ENCODE results near the gene KRTAP9-1. TPM values are rescaled to one million over a fixed set of nuclear protein-coding genes. Genes with fewer than 3 reads are reported as not detected.
"Not testable (repeated sequence)": the region's sequence is repeated elsewhere in the genome, so short reads cannot be mapped to it uniquely, and the experiment has no call there.

KRTAP9-1 gene
- total RNA-seq, 1 experiment from 2014 or later = not detected

DNA sequence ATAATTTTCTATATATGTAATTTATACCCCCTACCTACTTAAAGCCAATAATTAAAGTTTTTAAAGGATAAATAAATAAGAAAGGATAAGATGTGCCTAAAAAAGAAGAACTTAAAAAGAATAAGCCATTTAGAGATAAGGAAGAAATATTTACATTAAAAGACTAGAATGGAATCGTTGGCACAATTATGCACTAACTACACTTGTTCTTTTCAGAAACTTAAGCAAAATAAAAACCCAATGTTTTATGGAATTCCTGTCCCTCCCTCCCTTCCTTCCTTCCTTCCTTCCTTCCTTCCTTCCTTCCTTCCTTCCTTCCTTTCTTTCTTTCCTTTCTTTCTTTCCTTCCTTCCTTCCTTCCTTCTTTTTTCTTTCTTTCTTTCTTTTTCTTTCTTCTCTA is 44.8 kb upstream of the KRTAP9-1 start:
- peaks cover 3% of the 10 kb centered on the region; the same call in 1 of the 2 replicates for H3K36me3 ChIP-seq (ENCODE audit: low read depth, low read length)
- no peaks in the 10 kb centered on the region for H3K9me2 ChIP-seq (replicated peaks; ENCODE audit: low read length)
- ChIA-PET CTCF (no interaction called here), POLR2A (ENCODE audit: unreplicated experiment) (no interaction called here)
- DNase-seq = no peak
- H3K27ac ChIP-seq (ENCODE audit: low read length) = no peak overlapping the region
- no peak overlapping the region for H2AFZ ChIP-seq (ENCODE audit: low read length)
- no peaks in the 10 kb centered on the region for H3F3A ChIP-seq (ENCODE audit: low read length, unreplicated experiment)
- H3K4me3 ChIP-seq (ENCODE audit: low read length) = no peak overlapping the region
- no peaks in the 10 kb centered on the region for H3K79me2 ChIP-seq (ENCODE audit: low read length)
- H3K9me3 ChIP-seq (ENCODE audit: low read length) = peaks cover 6% of the 10 kb centered on the region; the same call in 1 of the 2 replicates
- no peak overlapping the region for H3K9ac ChIP-seq (ENCODE audit: low read length)
- intact Hi-C loops (cut with micrococcal nuclease) = no loop called here
- H3K4me1 ChIP-seq (ENCODE audit: insufficient read depth, low read length) = peaks cover 14% of the 10 kb centered on the region; the same call in 1 of the 2 replicates
- no peaks in the 10 kb centered on the region for H4K20me1 ChIP-seq (ENCODE audit: low read length)
- H3K4me2 ChIP-seq (ENCODE audit: low read length) = no peak overlapping the region
- no TSS peak for BruUV-seq (replicated peaks)
- no peak for TF ChIP-seq EZH2 (IDR thresholded peaks at IDR 0.05; ENCODE audit: low read length, unreplicated experiment)
- ATAC-seq = no peak
- H3K27me3 ChIP-seq (ENCODE audit: low read length) = no peaks in the 10 kb centered on the region

GRCh38 chr17:41145261-41145660 is 44.4 kb upstream of the KRTAP9-1 start:
- intact Hi-C loops (cut with micrococcal nuclease) = no loop called here
- H2AFZ ChIP-seq (ENCODE audit: low read length) = no peak overlapping the region
- no peak for TF ChIP-seq EZH2phosphoT487 (IDR thresholded peaks at IDR 0.05; ENCODE audit: borderline replicate concordance, low read length)
- no peak for TF ChIP-seq EZH2 (IDR thresholded peaks at IDR 0.05; ENCODE audit: low read length, unreplicated experiment)
- no peak for TF ChIP-seq CTCF (conservative IDR thresholded peaks at IDR 0.05; ENCODE audit: low read depth, low read length)
- peaks cover 3% of the 10 kb centered on the region; the same call in 1 of the 2 replicates for H3K36me3 ChIP-seq (ENCODE audit: low read depth, low read length)
- no peaks in the 10 kb centered on the region for H3K27me3 ChIP-seq (ENCODE audit: low read length)
- H3K79me2 ChIP-seq (ENCODE audit: low read length) = no peaks in the 10 kb centered on the region
- DNase-seq = no peak
- no peak overlapping the region for H3K9ac ChIP-seq (ENCODE audit: low read length)
- H3K9me3 ChIP-seq (ENCODE audit: low read length) = peaks cover 6% of the 10 kb centered on the region; the same call in 1 of the 2 replicates
- CTCF ChIA-PET = no interaction called here
- H4K20me1 ChIP-seq (ENCODE audit: low read length) = no peaks in the 10 kb centered on the region
- POLR2A ChIA-PET (ENCODE audit: unreplicated experiment) = no interaction called here
- no peak overlapping the region for H3K4me3 ChIP-seq (ENCODE audit: low read length)
- no peak overlapping the region for H3K27ac ChIP-seq (ENCODE audit: low read length)
- H3K4me1 ChIP-seq (ENCODE audit: insufficient read depth, low read length) = peaks cover 12% of the 10 kb centered on the region; the same call in 1 of the 2 replicates
- H3K4me2 ChIP-seq (ENCODE audit: low read length) = no peak overlapping the region
- H3K9me2 ChIP-seq (replicated peaks; ENCODE audit: low read length) = no peaks in the 10 kb centered on the region
- BruUV-seq (replicated peaks) = no TSS peak
- H3F3A ChIP-seq (ENCODE audit: low read length, unreplicated experiment) = no peaks in the 10 kb centered on the region
- ATAC-seq = no peak

DNA sequence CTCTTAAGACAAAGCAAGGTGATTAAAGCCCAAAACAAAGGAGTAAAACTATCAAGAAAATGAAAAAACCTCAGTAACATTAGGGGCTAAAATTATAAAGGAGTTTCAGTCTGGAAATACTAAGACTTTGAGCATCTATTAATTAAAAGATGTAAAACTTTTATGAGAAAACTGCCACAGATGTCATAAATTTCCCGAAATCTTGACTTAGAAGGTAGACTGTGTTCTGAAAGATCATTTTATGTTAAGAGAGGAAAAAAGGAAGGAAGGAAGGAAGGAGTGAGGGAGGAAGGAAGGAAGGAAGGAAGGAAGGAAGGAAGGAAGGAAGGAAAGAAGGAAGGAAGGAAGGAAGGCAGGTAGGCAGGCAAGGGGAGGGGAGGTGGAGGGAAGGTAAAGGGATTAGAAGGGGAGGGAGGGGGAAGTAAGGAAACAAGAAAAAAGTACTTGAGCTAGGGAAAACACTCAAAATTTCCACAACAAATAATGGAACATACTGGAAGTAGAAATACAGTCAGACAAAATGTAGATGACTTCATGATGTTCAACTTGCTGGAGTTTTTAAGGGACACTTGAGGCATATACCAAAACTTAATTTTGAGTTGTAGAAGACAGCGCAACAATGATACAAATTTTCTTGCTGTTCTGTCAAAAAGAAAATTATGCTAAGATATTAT is 42.0 kb upstream of the KRTAP9-1 start:
- peaks cover 3% of the 10 kb centered on the region; the same call in 1 of the 2 replicates for H3K36me3 ChIP-seq (ENCODE audit: low read depth, low read length)
- no TSS peak for BruUV-seq (replicated peaks)
- DNase-seq (no peak), ATAC-seq (no peak)
- POLR2A ChIA-PET (ENCODE audit: unreplicated experiment) = no interaction called here
- H3K9ac ChIP-seq (ENCODE audit: low read length) = no peak overlapping the region
- no peaks in the 10 kb centered on the region for H3F3A ChIP-seq (ENCODE audit: low read length, unreplicated experiment)
- H3K4me3 ChIP-seq (ENCODE audit: low read length) = no peak overlapping the region
- H3K27ac ChIP-seq (ENCODE audit: low read length) = no peak overlapping the region
- CTCF ChIA-PET = no interaction called here
- no peak overlapping the region for H2AFZ ChIP-seq (ENCODE audit: low read length)
- no peaks in the 10 kb centered on the region for H3K27me3 ChIP-seq (ENCODE audit: low read length)
- H4K20me1 ChIP-seq (ENCODE audit: low read length) = no peaks in the 10 kb centered on the region
- H3K4me2 ChIP-seq (ENCODE audit: low read length) = no peak overlapping the region
- H3K4me1 ChIP-seq (ENCODE audit: insufficient read depth, low read length) = no peaks in the 10 kb centered on the region; the same call in 1 of the 2 replicates
- no peaks in the 10 kb centered on the region for H3K9me2 ChIP-seq (replicated peaks; ENCODE audit: low read length)
- no peak for TF ChIP-seq CTCF (conservative IDR thresholded peaks at IDR 0.05; ENCODE audit: low read depth, low read length)
- TF ChIP-seq EZH2phosphoT487 (IDR thresholded peaks at IDR 0.05; ENCODE audit: borderline replicate concordance, low read length) = no peak
- no peak for TF ChIP-seq EZH2 (IDR thresholded peaks at IDR 0.05; ENCODE audit: low read length, unreplicated experiment)
- H3K79me2 ChIP-seq (ENCODE audit: low read length) = no peaks in the 10 kb centered on the region
- intact Hi-C loops (cut with micrococcal nuclease) = no loop called here
- peaks cover 6% of the 10 kb centered on the region; the same call in 1 of the 2 replicates for H3K9me3 ChIP-seq (ENCODE audit: low read length)

DNA sequence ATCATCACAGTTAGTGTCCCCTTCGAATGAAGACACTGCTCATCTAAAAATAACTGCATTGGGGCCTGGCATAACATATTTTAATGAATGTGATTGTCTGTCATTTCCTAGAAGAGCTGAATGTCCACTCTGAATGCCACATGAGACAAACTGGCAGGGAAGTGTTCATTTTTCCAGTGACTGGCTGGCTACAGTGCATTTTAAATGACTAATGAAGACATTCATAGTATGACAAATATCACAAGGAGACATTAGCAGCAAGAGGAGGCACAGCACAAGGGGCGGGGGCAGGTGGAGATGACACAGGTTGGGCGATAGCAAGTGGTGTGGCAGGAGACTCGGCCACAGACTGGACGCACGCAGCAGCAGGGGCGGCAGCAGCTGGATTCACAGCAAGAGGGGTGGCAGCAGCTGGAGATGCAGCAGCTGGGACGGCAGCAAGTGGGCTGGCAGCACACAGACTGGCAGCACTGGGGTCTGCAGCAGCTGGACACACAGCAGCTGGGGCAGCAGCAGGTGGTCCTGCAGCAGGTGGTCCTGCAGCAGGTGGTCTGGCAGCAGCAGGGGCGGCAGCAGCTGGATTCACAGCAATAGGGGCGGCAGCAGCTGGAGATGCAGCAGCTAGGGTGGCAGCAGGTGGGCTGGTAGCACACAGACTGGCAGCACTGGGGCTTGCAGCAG is 40.6 kb upstream of the KRTAP9-1 start:
- POLR2A ChIA-PET (ENCODE audit: unreplicated experiment) = interaction anchor here (0.7 kb wide), 1 partner anchor 247 kb away, joined by 3 read pairs; no protein-coding TSS in a partner anchor
- BruUV-seq (replicated peaks); H3K79me2 ChIP-seq (ENCODE audit: low read length); H3K27ac ChIP-seq (ENCODE audit: low read length); intact Hi-C loops (cut with micrococcal nuclease); H3K4me2 ChIP-seq (ENCODE audit: low read length); H3K36me3 ChIP-seq (ENCODE audit: low read depth, low read length); H3F3A ChIP-seq (ENCODE audit: low read length, unreplicated experiment); H3K4me1 ChIP-seq (ENCODE audit: insufficient read depth, low read length); CTCF ChIA-PET; H4K20me1 ChIP-seq (ENCODE audit: low read length); H3K4me3 ChIP-seq (ENCODE audit: low read length); H2AFZ ChIP-seq (ENCODE audit: low read length); H3K9me2 ChIP-seq (replicated peaks; ENCODE audit: low read length); H3K9ac ChIP-seq (ENCODE audit: low read length); H3K27me3 ChIP-seq (ENCODE audit: low read length); H3K9me3 ChIP-seq (ENCODE audit: low read length): not testable (repeated sequence)
- 0 out of 2 replicates have a peak, but pooled peaks have one; percentile 20 for ATAC-seq
- peak; percentile 22 for DNase-seq
